Measurements from ENCODE around the gene MEIS2.

DNA sequence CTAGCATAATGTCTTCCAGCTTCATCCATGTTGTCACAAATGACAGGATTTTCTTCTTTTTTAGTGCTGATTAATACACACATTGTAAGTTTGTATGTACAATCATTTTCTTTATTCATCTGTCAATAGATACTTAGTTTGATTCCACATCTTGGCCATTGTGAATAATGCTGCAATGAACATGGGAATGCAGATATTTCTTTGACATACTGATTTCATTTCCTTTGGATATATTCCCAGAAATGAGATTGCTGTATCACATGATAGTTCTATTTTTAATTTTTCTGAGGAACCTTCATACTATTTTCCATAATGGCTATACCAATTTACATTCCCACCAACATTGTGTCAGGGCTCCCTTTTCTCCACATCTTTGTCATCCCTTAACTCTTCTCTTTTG, 117.9 kb downstream of the MEIS2 start:
- TF ChIP-seq, protein P1, sequence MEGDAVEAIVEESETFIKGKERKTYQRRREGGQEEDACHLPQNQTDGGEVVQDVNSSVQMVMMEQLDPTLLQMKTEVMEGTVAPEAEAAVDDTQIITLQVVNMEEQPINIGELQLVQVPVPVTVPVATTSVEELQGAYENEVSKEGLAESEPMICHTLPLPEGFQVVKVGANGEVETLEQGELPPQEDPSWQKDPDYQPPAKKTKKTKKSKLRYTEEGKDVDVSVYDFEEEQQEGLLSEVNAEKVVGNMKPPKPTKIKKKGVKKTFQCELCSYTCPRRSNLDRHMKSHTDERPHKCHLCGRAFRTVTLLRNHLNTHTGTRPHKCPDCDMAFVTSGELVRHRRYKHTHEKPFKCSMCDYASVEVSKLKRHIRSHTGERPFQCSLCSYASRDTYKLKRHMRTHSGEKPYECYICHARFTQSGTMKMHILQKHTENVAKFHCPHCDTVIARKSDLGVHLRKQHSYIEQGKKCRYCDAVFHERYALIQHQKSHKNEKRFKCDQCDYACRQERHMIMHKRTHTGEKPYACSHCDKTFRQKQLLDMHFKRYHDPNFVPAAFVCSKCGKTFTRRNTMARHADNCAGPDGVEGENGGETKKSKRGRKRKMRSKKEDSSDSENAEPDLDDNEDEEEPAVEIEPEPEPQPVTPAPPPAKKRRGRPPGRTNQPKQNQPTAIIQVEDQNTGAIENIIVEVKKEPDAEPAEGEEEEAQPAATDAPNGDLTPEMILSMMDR (conservative IDR thresholded peaks at IDR 0.05 in 1 of 2, IDR thresholded peaks at IDR 0.05 in 1 of 2; ENCODE audit: extremely low read depth in 1 of 2, insufficient read depth in 1 of 2, low read depth in 1 of 2, low read length in 2 of 2): no peak
- TF ChIP-seq EZH2 (IDR thresholded peaks at IDR 0.05; ENCODE audit: borderline replicate concordance, low read length): no peak
